Prostate gland (tissue), 2 donors: ENCODE results near the gene CDK3.

ENCODE experiments used
- POLR2A ChIP-seq: fragments of 450-650 bp; IDR thresholded peaks from one replicate; pipeline ENCODE4 v1.6.1; 2016; ENCODE audit warnings: antibody characterized with exemption, mild to moderate bottlenecking
- POLR2AphosphoS5 ChIP-seq: sonication (generic); formaldehyde crosslinking; IDR thresholded peaks from one replicate; pipeline ENCODE4 v1.6.1; 2017; ENCODE audit warnings: antibody characterized with exemption
- TF ChIP-seq, protein P1 (sequence below), 4 experiments: fragments of 200-600 bp in 2 of 4; fragments of 450-650 bp in 2 of 4; sonication (generic) in 2 of 4; IDR thresholded peaks; 1 replicate in 3 of 4; 2 replicates in 1 of 4; pipeline ENCODE4 v1.5.1; 2016 to 2019; ENCODE audit warnings: antibody characterized with exemption in 4 of 4, mild to moderate bottlenecking in 2 of 4, moderate library complexity in 2 of 4

DNA sequence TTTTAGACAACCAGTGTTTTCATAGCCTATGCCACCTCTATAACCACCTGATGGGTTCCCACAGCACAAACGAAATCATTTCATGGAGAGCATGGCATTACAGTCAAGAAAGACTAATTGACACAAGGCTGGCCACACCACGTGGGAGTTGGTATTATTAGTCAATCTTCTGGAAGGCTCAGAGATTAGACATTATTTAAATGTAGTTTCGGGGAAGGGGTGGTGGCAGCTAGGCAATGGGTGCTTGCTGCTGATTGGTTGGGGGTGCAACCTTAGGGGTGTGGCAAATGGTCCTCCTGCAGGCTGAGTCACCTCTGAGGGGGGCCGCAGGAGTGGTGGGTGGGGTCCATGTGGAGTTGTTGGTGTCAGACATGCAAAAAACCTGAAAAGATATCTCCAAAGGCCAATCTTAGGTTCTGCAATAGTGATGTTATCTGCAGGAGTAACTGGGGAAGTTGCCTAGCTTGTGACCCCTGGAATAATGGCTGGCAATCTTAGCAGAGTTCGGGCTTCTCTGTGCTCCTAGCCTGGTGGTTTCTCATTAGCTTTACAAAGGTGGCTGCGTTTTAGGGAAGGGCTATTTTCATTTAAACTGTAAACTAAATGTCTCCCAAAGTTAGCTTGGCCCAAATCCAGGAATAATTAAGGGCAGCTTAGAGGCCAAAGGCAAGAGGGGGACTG, 17.0 kb upstream of the CDK3 start:
- TF ChIP-seq, protein P1, sequence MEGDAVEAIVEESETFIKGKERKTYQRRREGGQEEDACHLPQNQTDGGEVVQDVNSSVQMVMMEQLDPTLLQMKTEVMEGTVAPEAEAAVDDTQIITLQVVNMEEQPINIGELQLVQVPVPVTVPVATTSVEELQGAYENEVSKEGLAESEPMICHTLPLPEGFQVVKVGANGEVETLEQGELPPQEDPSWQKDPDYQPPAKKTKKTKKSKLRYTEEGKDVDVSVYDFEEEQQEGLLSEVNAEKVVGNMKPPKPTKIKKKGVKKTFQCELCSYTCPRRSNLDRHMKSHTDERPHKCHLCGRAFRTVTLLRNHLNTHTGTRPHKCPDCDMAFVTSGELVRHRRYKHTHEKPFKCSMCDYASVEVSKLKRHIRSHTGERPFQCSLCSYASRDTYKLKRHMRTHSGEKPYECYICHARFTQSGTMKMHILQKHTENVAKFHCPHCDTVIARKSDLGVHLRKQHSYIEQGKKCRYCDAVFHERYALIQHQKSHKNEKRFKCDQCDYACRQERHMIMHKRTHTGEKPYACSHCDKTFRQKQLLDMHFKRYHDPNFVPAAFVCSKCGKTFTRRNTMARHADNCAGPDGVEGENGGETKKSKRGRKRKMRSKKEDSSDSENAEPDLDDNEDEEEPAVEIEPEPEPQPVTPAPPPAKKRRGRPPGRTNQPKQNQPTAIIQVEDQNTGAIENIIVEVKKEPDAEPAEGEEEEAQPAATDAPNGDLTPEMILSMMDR (IDR thresholded peaks at IDR 0.05): no peak
- TF ChIP-seq POLR2AphosphoS5 (no peak), POLR2A (no peak)
